GM21381 (cell line): ENCODE data around the gene HACL1.
"Not testable (repeated sequence)": the region's sequence is repeated elsewhere in the genome, so short reads cannot be mapped to it uniquely, and the experiment has no call there.

Experiments
- ATAC-seq: cut with Tn5 transposase; IDR thresholded peaks from one replicate; pipeline ENCODE4 v1.9.1; 2021; ENCODE audit warnings: mild to moderate bottlenecking, moderate library complexity; ENCODE audit not compliant: unreplicated experiment

HACL1 gene

GRCh38 chr3:15630646-15631350 is 29.4 kb upstream of the HACL1 start:
- ATAC-seq: peak; percentile 40

- peak; percentile 88 for ATAC-seq
These were observed 28.7 kb upstream of the HACL1 start for GRCh38 chr3:15629860-15630597.

GRCh38 chr3:15628967-15629366 is 27.6 kb upstream of the HACL1 start:
- no peak for ATAC-seq

- ATAC-seq: no peak
These were observed 22.4 kb upstream of the HACL1 start for GRCh38 chr3:15623535-15624440.

GRCh38 chr3:15619659-15620464 is 18.5 kb upstream of the HACL1 start:
- not testable (repeated sequence) for ATAC-seq

GRCh38 chr3:15616053-15616452 is 14.7 kb upstream of the HACL1 start:
- no peak for ATAC-seq

GRCh38 chr3:15614958-15615357 is 13.6 kb upstream of the HACL1 start:
- no peak for ATAC-seq

GRCh38 chr3:15612001-15612400 is 10.6 kb upstream of the HACL1 start:
- ATAC-seq: no peak

- no peak for ATAC-seq
These were observed 9.6 kb upstream of the HACL1 start for GRCh38 chr3:15611018-15611417.

GRCh38 chr3:15610082-15610759 is 8.9 kb upstream of the HACL1 start:
- ATAC-seq: no peak

GRCh38 chr3:15606434-15606891 is 5.1 kb upstream of the HACL1 start:
- no peak for ATAC-seq

GRCh38 chr3:15604584-15604983 is 3.2 kb upstream of the HACL1 start:
- ATAC-seq: not testable (repeated sequence)

GRCh38 chr3:15602816-15603215 is 1.4 kb upstream of the HACL1 start:
- ATAC-seq: not testable (repeated sequence)

GRCh38 chr3:15602146-15602536 is 772 bp upstream of the HACL1 start:
- peak; percentile 15 for ATAC-seq

GRCh38 chr3:15601046-15601398 is 347 bp downstream of the HACL1 start:
- ATAC-seq: peak; percentile 7

- ATAC-seq: no peak
These were observed 5.4 kb downstream of the HACL1 start for GRCh38 chr3:15595955-15596354.

GRCh38 chr3:15592968-15593367 is 8.4 kb downstream of the HACL1 start:
- ATAC-seq: no peak

- no peak for ATAC-seq
These were observed 9.4 kb downstream of the HACL1 start for GRCh38 chr3:15591928-15592327.

GRCh38 chr3:15591242-15591641 is 10.1 kb downstream of the HACL1 start:
- ATAC-seq: no peak
